Panc1 (cell line): Measurements from ENCODE around the gene PHC1.

Experiments used
- CTCF ChIP-seq: fragments of 450-650 bp; IDR thresholded peaks from 2 replicates; pipeline ENCODE4 v1.5.1; 2017; ENCODE audit warnings: mild to moderate bottlenecking
- POLR2AphosphoS5 ChIP-seq: IDR thresholded peaks from 2 replicates; pipeline ENCODE4 v1.6.1; 2012; ENCODE audit warnings: mild to moderate bottlenecking, low read depth, low read length, moderate library complexity
- REST ChIP-seq, 2 experiments: IDR thresholded peaks; 2 replicates each; pipeline ENCODE4 v1.6.1; 2011 to 2012; ENCODE audit warnings: low read depth in 2 of 2, control low read depth in 1 of 2, low read length in 1 of 2, mild to moderate bottlenecking in 1 of 2, moderate library complexity in 1 of 2; ENCODE audit not compliant: insufficient read depth in 1 of 2
- SIN3A ChIP-seq: IDR thresholded peaks from 2 replicates; pipeline ENCODE4 v1.6.1; 2012; ENCODE audit warnings: low read depth, mild to moderate bottlenecking, low read length, moderate library complexity, borderline replicate concordance; ENCODE audit not compliant: insufficient read depth
- TCF7L2 ChIP-seq: IDR thresholded peaks from 2 replicates; pipeline ENCODE4 v1.6.1; 2011; ENCODE audit warnings: mild to moderate bottlenecking, low read depth, low read length, inconsistent platforms

- TF ChIP-seq CTCF (no peak), SIN3A (no peak), POLR2AphosphoS5 (no peak), REST (IDR thresholded peaks at IDR 0.05; ENCODE audit: insufficient read depth in 1 of 2, low read depth in 2 of 2, low read length in 1 of 2) (no peak), TCF7L2 (no peak)
Observed at GRCh38 chr12:8917751-8918150, 3.4 kb downstream of the PHC1 start.
